HepG2 (cell line): ENCODE data around the gene ERBB4. TPM values are rescaled to one million over a fixed set of nuclear protein-coding genes. Genes with fewer than 3 reads are reported as not detected.

Experiments
- ATAC-seq: fragments of 200-7000 bp; cut with Tn5 transposase; 3 replicates; pipeline ENCODE4 v1.9.1; 2020; ENCODE audit warnings: mild to moderate bottlenecking, moderate library complexity
- BruUV-seq: library from RNA; stranded (reverse); fragments of 400-500 nt; replicated peaks from 2 replicates; lab custom pipeline; 2021; lab: Mats Ljungman, UMichigan
- CTCF ChIA-PET: fragments of 300-600 bp; formaldehyde crosslinking; extraction: SDS; loops from one replicate; lab custom pipeline; 2021; ENCODE audit warnings: low total read pairs, inconsistent platforms, low intra/inter-chr PET ratio; lab: Yijun Ruan, JAX
- POLR2A ChIA-PET: fragments of 350-600 bp; sonication (Branson Sonifier 250); formaldehyde crosslinking; loops from one replicate; lab custom pipeline; 2020; ENCODE audit warnings: antibody characterized with exemption, inconsistent platforms; lab: Yijun Ruan, JAX
- DNase-seq: peaks from one replicate; pipeline ENCODE4 v3.0.0-alpha.2; 2015; ENCODE audit warnings: low spot score
- FAIRE-seq: peaks from 3 replicates; lab custom pipeline; 2011; peaks lifted over from hg19 to GRCh38; lab: Jason Lieb, UNC
- H2AFZ ChIP-seq: one replicate; pipeline ENCODE4 v1.6.1; 2011; ENCODE audit warnings: low read length, inconsistent platforms
- H3K27ac ChIP-seq: fragments of 300-600 bp; 3 replicates; pipeline ENCODE4 v1.8.0; 2011; ENCODE audit warnings: mixed run types, mild to moderate bottlenecking, mixed read lengths, low read length, inconsistent platforms; ENCODE audit not compliant: insufficient read depth; ENCODE audit errors: extremely low read length
- H3K27me3 ChIP-seq, 2 experiments: fragments of 200-600 bp in 1 of 2; 2 replicates in 1 of 2; 3 replicates in 1 of 2; pipeline versions ENCODE4 v1.6.0 to v1.8.0; 2011; ENCODE audit warnings: low read length in 2 of 2, mild to moderate bottlenecking in 2 of 2, moderate library complexity in 2 of 2, inconsistent platforms in 1 of 2; ENCODE audit not compliant: insufficient read depth in 2 of 2, control insufficient read depth in 1 of 2
- H3K36me3 ChIP-seq, 2 experiments: fragments of 200-600 bp in 1 of 2; replicated peaks in 1 of 2; 2 replicates in 1 of 2; 3 replicates in 1 of 2; pipeline versions ENCODE4 v1.5.1 to v1.8.0; 2011; ENCODE audit warnings: low read length in 2 of 2, inconsistent platforms in 1 of 2; ENCODE audit not compliant: insufficient read depth in 2 of 2, control insufficient read depth in 1 of 2
- H3K4me1 ChIP-seq: 2 replicates; pipeline ENCODE4 v1.5.1; 2012; ENCODE audit warnings: low read length, inconsistent platforms; ENCODE audit not compliant: insufficient read depth
- H3K4me2 ChIP-seq: 2 replicates; pipeline ENCODE4 v1.6.0; 2011; ENCODE audit warnings: low read depth, low read length, inconsistent platforms
- H3K4me3 ChIP-seq, 3 experiments: fragments of 200-600 bp in 1 of 3; sonication (generic), shearing (Covaris generic) in 1 of 3; replicated peaks in 1 of 3; 2 replicates each; pipeline ENCODE4 v1.5.1; 2011 to 2016; ENCODE audit warnings: low read length in 3 of 3, inconsistent platforms in 2 of 3, low read depth in 2 of 3, mild to moderate bottlenecking in 2 of 3, control low read depth in 1 of 3, mixed read lengths in 1 of 3; ENCODE audit not compliant: insufficient read depth in 1 of 3
- H3K79me2 ChIP-seq: one replicate; pipeline ENCODE4 v1.6.1; 2011; ENCODE audit warnings: low read length, inconsistent platforms; ENCODE audit not compliant: insufficient read depth
- H3K9ac ChIP-seq: 2 replicates; pipeline ENCODE4 v1.6.0; 2011; ENCODE audit warnings: mild to moderate bottlenecking, low read depth, low read length, inconsistent platforms; ENCODE audit not compliant: insufficient read depth
- H3K9me3 ChIP-seq: 2 replicates; pipeline ENCODE4 v1.5.1; 2012; ENCODE audit warnings: mild to moderate bottlenecking, low read length
- H4K20me1 ChIP-seq: 2 replicates; pipeline ENCODE4 v1.6.0; 2011; ENCODE audit warnings: inconsistent platforms, mild to moderate bottlenecking, low read length, moderate library complexity; ENCODE audit not compliant: insufficient read depth
- HOXA5 ChIP-seq: sonication (generic); formaldehyde crosslinking; IDR thresholded peaks from 2 replicates; pipeline ENCODE4 v1.4.0; 2020; ENCODE audit warnings: missing genetic modification reagents
- KAT7 ChIP-seq: IDR thresholded peaks from 2 replicates; pipeline ENCODE4 v1.6.1; 2018; ENCODE audit warnings: borderline replicate concordance, missing compliant biosample characterization
- NR1H2 ChIP-seq: sonication (generic); formaldehyde crosslinking; IDR thresholded peaks from 2 replicates; pipeline ENCODE4 v1.8.1; 2022; ENCODE audit warnings: low read depth, missing genetic modification reagents, borderline replicate concordance
- ZNF12 ChIP-seq: sonication (generic); formaldehyde crosslinking; IDR thresholded peaks from 2 replicates; pipeline ENCODE4 v1.5.0; 2020; ENCODE audit warnings: missing genetic modification reagents
- WGBS: methylation state at CpG from one replicate; pipeline ENCODE4 v1.1.6; 2017; ENCODE audit warnings: low lambda C conversion rate; 5-methylcytosine and 5-hydroxymethylcytosine counted together
- in situ Hi-C: cut with HindIII; loops from 2 replicates; pipeline ENCODE4 v1.10.0; 2017; ENCODE audit warnings: low pct_unique_long_range_greater_than_20kb; ENCODE audit not compliant: extremely low pct_ligation_motif_present
- intact Hi-C: fragments of 100-400 bp; cut with micrococcal nuclease; formaldehyde crosslinking; loops from one replicate; pipeline ENCODE4 v1.10.0; 2022; ENCODE audit not compliant: unreplicated experiment
- polyA plus RNA-seq, 8 experiments: library from polyadenylated mRNA; depleted of rRNA in 3 of 8; stranded (reverse) in 7 of 8; unstranded in 1 of 8; fragments of >200 nt; fragmentation: Illumina TruSeq in 4 of 8; extraction: Trizol in 4 of 8; gene quantifications; 2 replicates each; pipeline versions ENCODE4 v1.2.1 to v1.2.3, GENCODE V29; 2011 to 2016; ENCODE audit warnings: low read depth in 4 of 8, missing spikeins in 1 of 8, mixed read lengths in 1 of 8; ENCODE audit not compliant: insufficient read depth in 1 of 8
- total RNA-seq, 5 experiments: library from RNA; depleted of rRNA; stranded (reverse); fragments of >200 nt; fragmentation: Illumina TruSeq; extraction: Trizol; gene quantifications; 2 replicates each; pipeline ENCODE4 v1.2.3, GENCODE V29; 2016; ENCODE audit warnings: low read depth in 1 of 5
- TF ChIP-seq, protein P1 (sequence below): sonication (generic); formaldehyde crosslinking; IDR thresholded peaks from 2 replicates; pipeline ENCODE4 v1.4.0; 2020; ENCODE audit warnings: missing genetic modification reagents
- TF ChIP-seq, protein P2 (sequence below): sonication (generic); formaldehyde crosslinking; IDR thresholded peaks from 2 replicates; pipeline ENCODE4 v1.5.0; 2020; ENCODE audit warnings: missing genetic modification reagents
- TF ChIP-seq, protein P3 (sequence below): fragments of 450-650 bp; IDR thresholded peaks from 2 replicates; pipeline ENCODE4 v1.6.1; 2016
- TF ChIP-seq, protein P4 (sequence below): IDR thresholded peaks from 2 replicates; pipeline ENCODE4 v1.6.1; 2016; ENCODE audit warnings: missing compliant biosample characterization, missing genetic modification reagents, borderline replicate concordance

ERBB4 gene
- total and polyA plus RNA-seq, 2 of the 13 experiments (the other 11 are each of a cell fraction or from before 2014, with no cell fraction given), result not detected

DNA sequence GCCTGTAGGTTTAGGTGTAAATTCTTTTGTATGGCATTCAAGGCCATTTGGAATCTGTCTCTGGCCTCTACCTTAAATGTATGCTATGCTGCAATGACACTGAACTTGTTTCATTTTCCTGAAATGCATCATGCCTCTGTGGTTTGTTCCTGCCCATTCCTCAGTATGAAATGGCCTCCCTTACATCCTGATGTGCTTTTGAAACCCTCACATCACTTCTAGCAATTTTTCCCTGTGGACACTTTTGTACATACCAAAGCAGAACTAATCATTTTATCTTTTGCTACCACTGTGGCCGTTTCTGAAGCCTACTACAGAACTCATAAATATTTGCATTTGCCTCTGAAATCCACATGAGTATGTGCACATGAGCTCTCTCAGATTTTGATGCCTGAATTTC is 557.2 kb downstream of the ERBB4 start:
- POLR2A ChIA-PET, result no interaction called here
- FAIRE-seq, result no peak

More for the DNA sequence above, 557.2 kb downstream of the ERBB4 start:
- 0% methylated on average over 1 of the region's 1 CpG for whole genome bisulfite sequencing
- no TSS peak for BruUV-seq
- CTCF ChIA-PET, result no interaction called here
- Histone ChIP-seq H3K9me3 (no peaks in the 10 kb centered on the region), H4K20me1 (no peaks in the 10 kb centered on the region), H3K27ac (no peak overlapping the region), H3K27me3 (no peaks in the 10 kb centered on the region), H3K4me1 (no peaks in the 10 kb centered on the region), H3K79me2 (no peaks in the 10 kb centered on the region), H3K4me3 (no peak overlapping the region), H3K4me2 (no peak overlapping the region), H3K9ac (no peak overlapping the region), H2AFZ (no peak overlapping the region), H3K36me3 (no peaks in the 10 kb centered on the region)
- no peak for ATAC-seq
- in situ Hi-C loops, result no loop called here
- no peak for DNase-seq
- intact Hi-C loops, result no loop called here
- TF ChIP-seq ZNF12 (no peak), KAT7 (CRISPR knock-in tag) (no peak), HOXA5 (CRISPR knock-in tag) (no peak), NR1H2 (CRISPR knock-in tag) (no peak)
- TF ChIP-seq, protein P1, sequence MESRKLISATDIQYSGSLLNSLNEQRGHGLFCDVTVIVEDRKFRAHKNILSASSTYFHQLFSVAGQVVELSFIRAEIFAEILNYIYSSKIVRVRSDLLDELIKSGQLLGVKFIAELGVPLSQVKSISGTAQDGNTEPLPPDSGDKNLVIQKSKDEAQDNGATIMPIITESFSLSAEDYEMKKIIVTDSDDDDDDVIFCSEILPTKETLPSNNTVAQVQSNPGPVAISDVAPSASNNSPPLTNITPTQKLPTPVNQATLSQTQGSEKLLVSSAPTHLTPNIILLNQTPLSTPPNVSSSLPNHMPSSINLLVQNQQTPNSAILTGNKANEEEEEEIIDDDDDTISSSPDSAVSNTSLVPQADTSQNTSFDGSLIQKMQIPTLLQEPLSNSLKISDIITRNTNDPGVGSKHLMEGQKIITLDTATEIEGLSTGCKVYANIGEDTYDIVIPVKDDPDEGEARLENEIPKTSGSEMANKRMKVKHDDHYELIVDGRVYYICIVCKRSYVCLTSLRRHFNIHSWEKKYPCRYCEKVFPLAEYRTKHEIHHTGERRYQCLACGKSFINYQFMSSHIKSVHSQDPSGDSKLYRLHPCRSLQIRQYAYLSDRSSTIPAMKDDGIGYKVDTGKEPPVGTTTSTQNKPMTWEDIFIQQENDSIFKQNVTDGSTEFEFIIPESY (CRISPR knock-in tag), result no peak
- TF ChIP-seq, protein P2, sequence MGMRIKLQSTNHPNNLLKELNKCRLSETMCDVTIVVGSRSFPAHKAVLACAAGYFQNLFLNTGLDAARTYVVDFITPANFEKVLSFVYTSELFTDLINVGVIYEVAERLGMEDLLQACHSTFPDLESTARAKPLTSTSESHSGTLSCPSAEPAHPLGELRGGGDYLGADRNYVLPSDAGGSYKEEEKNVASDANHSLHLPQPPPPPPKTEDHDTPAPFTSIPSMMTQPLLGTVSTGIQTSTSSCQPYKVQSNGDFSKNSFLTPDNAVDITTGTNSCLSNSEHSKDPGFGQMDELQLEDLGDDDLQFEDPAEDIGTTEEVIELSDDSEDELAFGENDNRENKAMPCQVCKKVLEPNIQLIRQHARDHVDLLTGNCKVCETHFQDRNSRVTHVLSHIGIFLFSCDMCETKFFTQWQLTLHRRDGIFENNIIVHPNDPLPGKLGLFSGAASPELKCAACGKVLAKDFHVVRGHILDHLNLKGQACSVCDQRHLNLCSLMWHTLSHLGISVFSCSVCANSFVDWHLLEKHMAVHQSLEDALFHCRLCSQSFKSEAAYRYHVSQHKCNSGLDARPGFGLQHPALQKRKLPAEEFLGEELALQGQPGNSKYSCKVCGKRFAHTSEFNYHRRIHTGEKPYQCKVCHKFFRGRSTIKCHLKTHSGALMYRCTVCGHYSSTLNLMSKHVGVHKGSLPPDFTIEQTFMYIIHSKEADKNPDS, result no peak
- TF ChIP-seq, protein P3, sequence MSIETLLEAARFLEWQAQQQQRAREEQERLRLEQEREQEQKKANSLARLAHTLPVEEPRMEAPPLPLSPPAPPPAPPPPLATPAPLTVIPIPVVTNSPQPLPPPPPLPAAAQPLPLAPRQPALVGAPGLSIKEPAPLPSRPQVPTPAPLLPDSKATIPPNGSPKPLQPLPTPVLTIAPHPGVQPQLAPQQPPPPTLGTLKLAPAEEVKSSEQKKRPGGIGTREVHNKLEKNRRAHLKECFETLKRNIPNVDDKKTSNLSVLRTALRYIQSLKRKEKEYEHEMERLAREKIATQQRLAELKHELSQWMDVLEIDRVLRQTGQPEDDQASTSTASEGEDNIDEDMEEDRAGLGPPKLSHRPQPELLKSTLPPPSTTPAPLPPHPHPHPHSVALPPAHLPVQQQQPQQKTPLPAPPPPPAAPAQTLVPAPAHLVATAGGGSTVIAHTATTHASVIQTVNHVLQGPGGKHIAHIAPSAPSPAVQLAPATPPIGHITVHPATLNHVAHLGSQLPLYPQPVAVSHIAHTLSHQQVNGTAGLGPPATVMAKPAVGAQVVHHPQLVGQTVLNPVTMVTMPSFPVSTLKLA, result no peak
- TF ChIP-seq, protein P4, sequence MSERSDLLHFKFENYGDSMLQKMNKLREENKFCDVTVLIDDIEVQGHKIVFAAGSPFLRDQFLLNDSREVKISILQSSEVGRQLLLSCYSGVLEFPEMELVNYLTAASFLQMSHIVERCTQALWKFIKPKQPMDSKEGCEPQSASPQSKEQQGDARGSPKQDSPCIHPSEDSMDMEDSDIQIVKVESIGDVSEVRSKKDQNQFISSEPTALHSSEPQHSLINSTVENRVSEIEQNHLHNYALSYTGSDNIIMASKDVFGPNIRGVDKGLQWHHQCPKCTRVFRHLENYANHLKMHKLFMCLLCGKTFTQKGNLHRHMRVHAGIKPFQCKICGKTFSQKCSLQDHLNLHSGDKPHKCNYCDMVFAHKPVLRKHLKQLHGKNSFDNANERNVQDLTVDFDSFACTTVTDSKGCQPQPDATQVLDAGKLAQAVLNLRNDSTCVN (CRISPR knock-in tag), result no peak
